GM23338 (cell line): ENCODE data around the gene RBPMS2. TPM values are rescaled to one million over a fixed set of nuclear protein-coding genes. Genes with fewer than 3 reads are reported as not detected.

Source experiments
- ATAC-seq: fragments of 200-7000 bp; cut with Tn5 transposase; 3 replicates; pipeline ENCODE4 v1.9.1; 2020
- DNase-seq: peaks from one replicate; pipeline ENCODE4 v3.0.0-alpha.2; 2015; ENCODE audit warnings: low spot score
- H2AFZ ChIP-seq: fragments of 200-600 bp; sonication (generic); 2 replicates; pipeline ENCODE4 v1.8.0; 2016; ENCODE audit warnings: antibody characterized with exemption, mild to moderate bottlenecking, moderate library complexity
- H3F3A ChIP-seq: fragments of 200-600 bp; sonication (generic); replicated peaks from 2 replicates; pipeline ENCODE4 v1.8.0; 2017; ENCODE audit warnings: antibody characterized with exemption, mixed run types, low read depth
- H3K27ac ChIP-seq: fragments of 200-600 bp; sonication (generic); 2 replicates; pipeline ENCODE4 v1.6.1; 2016; ENCODE audit warnings: low read depth
- H3K27me3 ChIP-seq: fragments of 200-600 bp; sonication (generic); 2 replicates; pipeline ENCODE4 v1.8.0; 2016; ENCODE audit warnings: mild to moderate bottlenecking, mixed run types, moderate library complexity; ENCODE audit not compliant: insufficient read depth
- H3K36me3 ChIP-seq: fragments of 200-600 bp; sonication (generic); 2 replicates; pipeline ENCODE4 v1.8.0; 2016; ENCODE audit warnings: mild to moderate bottlenecking; ENCODE audit not compliant: insufficient read depth
- H3K4me1 ChIP-seq: fragments of 200-600 bp; sonication (generic); 2 replicates; pipeline ENCODE4 v1.8.0; 2016; ENCODE audit warnings: mild to moderate bottlenecking, moderate library complexity; ENCODE audit not compliant: insufficient read depth
- H3K4me2 ChIP-seq: fragments of 200-600 bp; sonication (generic); 2 replicates; pipeline ENCODE4 v1.7.1; 2017; ENCODE audit warnings: mixed run types
- H3K4me3 ChIP-seq: fragments of 200-600 bp; sonication (generic); 2 replicates; pipeline ENCODE4 v1.6.1; 2016; ENCODE audit warnings: mixed run types
- H3K79me2 ChIP-seq: fragments of 200-600 bp; sonication (generic); replicated peaks from 2 replicates; pipeline ENCODE4 v1.8.0; 2017; ENCODE audit warnings: mild to moderate bottlenecking; ENCODE audit not compliant: insufficient read depth
- H3K9me2 ChIP-seq: fragments of 200-600 bp; sonication (generic); 2 replicates; pipeline ENCODE4 v1.8.0; 2017; ENCODE audit not compliant: insufficient read depth
- H4K20me1 ChIP-seq: fragments of 200-600 bp; sonication (generic); replicated peaks from 2 replicates; pipeline ENCODE4 v1.8.0; 2017; ENCODE audit warnings: mild to moderate bottlenecking; ENCODE audit not compliant: insufficient read depth
- H3K27ac Mint-ChIP-seq: 2 replicates; pipeline ENCODE4 v1.8.0; 2020; ENCODE audit warnings: inconsistent platforms, mild to moderate bottlenecking, moderate library complexity, mixed read lengths
- H3K27me3 Mint-ChIP-seq: 3 replicates; pipeline ENCODE4 v1.8.0; 2022; ENCODE audit warnings: low read depth, mild to moderate bottlenecking, moderate library complexity, mixed read lengths, inconsistent platforms; ENCODE audit not compliant: insufficient read depth, poor library complexity
- H3K36me3 Mint-ChIP-seq: 3 replicates; pipeline ENCODE4 v1.8.0; 2021; ENCODE audit warnings: low read depth, mild to moderate bottlenecking, inconsistent platforms, moderate library complexity, mixed read lengths
- H3K4me1 Mint-ChIP-seq: 3 replicates; pipeline ENCODE4 v1.8.0; 2020; ENCODE audit warnings: mild to moderate bottlenecking, inconsistent platforms, mixed read lengths
- H3K4me3 Mint-ChIP-seq: 3 replicates; pipeline ENCODE4 v1.8.0; 2021; ENCODE audit warnings: moderate library complexity, mild to moderate bottlenecking, inconsistent platforms, mixed read lengths
- H3K9me3 Mint-ChIP-seq: 3 replicates; pipeline ENCODE4 v1.8.0; 2020; ENCODE audit warnings: moderate library complexity, mild to moderate bottlenecking, inconsistent platforms, mixed read lengths
- CREB1 ChIP-seq: fragments of 250-450 bp; sonication (Bioruptor Pico); IDR thresholded peaks from 2 replicates; pipeline ENCODE4 v1.5.0; 2020; ENCODE audit warnings: low read depth, mild to moderate bottlenecking, moderate library complexity
- CTCF ChIP-seq, 2 experiments: fragments of 200-600 bp in 1 of 2; sonication (generic) in 1 of 2; conservative IDR thresholded peaks; 2 replicates each; pipeline versions ENCODE4 v1.5.1 to v1.6.1; 2016 to 2017; ENCODE audit warnings: antibody characterized with exemption in 2 of 2, low read depth in 2 of 2, mild to moderate bottlenecking in 2 of 2, moderate library complexity in 1 of 2
- ETS1 ChIP-seq: IDR thresholded peaks from 2 replicates; pipeline ENCODE4 v1.6.1; 2016; ENCODE audit warnings: antibody characterized with exemption
- EZH2 ChIP-seq: fragments of 200-600 bp; sonication (generic); IDR thresholded peaks from one replicate; pipeline ENCODE4 v1.8.0; 2017; ENCODE audit warnings: antibody characterized with exemption, mild to moderate bottlenecking, low read depth; ENCODE audit not compliant: unreplicated experiment
- EZH2phosphoT487 ChIP-seq: fragments of 200-600 bp; sonication (generic); IDR thresholded peaks from one replicate; pipeline ENCODE4 v1.8.1; 2018; ENCODE audit warnings: antibody characterized with exemption; ENCODE audit not compliant: unreplicated experiment
- JUNB ChIP-seq: IDR thresholded peaks from one replicate; pipeline ENCODE4 v1.6.1; 2016; ENCODE audit warnings: antibody characterized with exemption; ENCODE audit not compliant: unreplicated experiment
- NANOG ChIP-seq: IDR thresholded peaks from 2 replicates; pipeline ENCODE4 v1.6.1; 2016; ENCODE audit warnings: antibody characterized with exemption, borderline replicate concordance
- POLR2AphosphoS5 ChIP-seq: IDR thresholded peaks from 2 replicates; pipeline ENCODE4 v1.6.1; 2016; ENCODE audit warnings: antibody characterized with exemption, low read depth
- REST ChIP-seq: IDR thresholded peaks from one replicate; pipeline ENCODE4 v1.6.1; 2018; ENCODE audit warnings: antibody characterized with exemption; ENCODE audit not compliant: unreplicated experiment
- STAT1 ChIP-seq: IDR thresholded peaks from one replicate; pipeline ENCODE4 v1.6.1; 2016; ENCODE audit warnings: antibody characterized with exemption; ENCODE audit not compliant: unreplicated experiment
- ZNF114 ChIP-seq: fragments of 250-450 bp; sonication (Bioruptor Pico); IDR thresholded peaks from 2 replicates; pipeline ENCODE4 v1.5.0; 2020; ENCODE audit warnings: mild to moderate bottlenecking, moderate library complexity
- ZNF331 ChIP-seq: fragments of 250-450 bp; sonication (Bioruptor Pico); IDR thresholded peaks from 2 replicates; pipeline ENCODE4 v1.5.0; 2020; ENCODE audit warnings: low read depth, mild to moderate bottlenecking, moderate library complexity
- ZNF462 ChIP-seq: fragments of 250-450 bp; sonication (Bioruptor Pico); IDR thresholded peaks from 2 replicates; pipeline ENCODE4 v1.5.0; 2020; ENCODE audit warnings: mild to moderate bottlenecking, moderate library complexity
- polyA plus RNA-seq: library from polyadenylated mRNA; unstranded; fragments of >200 nt; fragmentation: Nextera tagmentation; extraction: Ambion mirVana; gene quantifications from 2 replicates; pipeline ENCODE4 v1.2.1, GENCODE V29; 2016
- total RNA-seq: library from RNA; depleted of rRNA; stranded (reverse); fragments of >200 nt; shearing (Covaris generic); gene quantifications from 2 replicates; pipeline ENCODE4 v1.2.3, GENCODE V29; 2014

Gene RBPMS2
- total and polyA plus RNA-seq, 2 experiments from 2014 or later, result 53.3 to 171 TPM

DNA sequence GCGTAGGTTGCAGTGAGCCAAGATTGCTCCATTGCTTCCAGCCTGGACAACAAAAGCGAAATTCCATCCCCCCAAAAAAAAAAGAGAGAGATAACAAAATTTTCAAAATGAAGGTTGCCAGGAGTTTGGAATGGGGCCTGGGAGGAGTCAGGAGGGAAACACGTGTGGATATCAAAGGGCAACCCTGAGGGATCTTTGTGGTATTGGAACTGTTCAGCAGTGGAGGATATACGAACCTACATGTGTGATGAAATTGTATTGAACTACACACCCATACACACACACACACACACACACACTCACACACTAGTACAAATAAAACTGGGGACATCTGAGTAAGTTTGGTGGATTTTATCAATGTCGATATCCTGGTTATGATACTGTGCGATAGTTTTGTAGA is 61.8 kb downstream of the RBPMS2 start:
- no peaks in the 10 kb centered on the region; the same call in 1 of the 2 replicates for H3K79me2 ChIP-seq
- no peak overlapping the region for H2AFZ ChIP-seq
- H3K4me3 Mint-ChIP-seq, result no peak overlapping the region
- H3K27me3 ChIP-seq, result no peaks in the 10 kb centered on the region
- H3F3A ChIP-seq, result peaks cover 41% of the 10 kb centered on the region
- no peak overlapping the region for H3K4me2 ChIP-seq
- no peak overlapping the region for H3K4me3 ChIP-seq
- H3K4me1 ChIP-seq, result no peaks in the 10 kb centered on the region
- TF ChIP-seq CTCF (conservative IDR thresholded peaks at IDR 0.05; ENCODE audit: low read depth in 2 of 2) (no peak), JUNB (no peak), STAT1 (no peak), REST (no peak), ZNF331 (CRISPR knock-in tag) (no peak), ZNF114 (no peak), EZH2 (no peak), EZH2phosphoT487 (no peak), NANOG (no peak), CREB1 (no peak), ETS1 (no peak), ZNF462 (CRISPR knock-in tag) (no peak), POLR2AphosphoS5 (no peak)
- peaks cover 89% of the 10 kb centered on the region for H3K36me3 Mint-ChIP-seq
- H3K36me3 ChIP-seq, result peaks cover 33% of the 10 kb centered on the region
- no peaks in the 10 kb centered on the region for H3K9me2 ChIP-seq
- no peak overlapping the region for H3K27ac ChIP-seq
- no peak for ATAC-seq
- peaks cover 16% of the 10 kb centered on the region for H3K27me3 Mint-ChIP-seq
- peaks cover 14% of the 10 kb centered on the region for H4K20me1 ChIP-seq
- H3K27ac Mint-ChIP-seq, result no peak overlapping the region
- H3K4me1 Mint-ChIP-seq, result peaks cover 5% of the 10 kb centered on the region; the same call in 1 of the 3 replicates
- DNase-seq, result no peak
- peaks cover 2% of the 10 kb centered on the region; the same call in 1 of the 3 replicates for H3K9me3 Mint-ChIP-seq
